Activated naive CD4-positive, alpha-beta T cell treated with anti-CD3 and anti-CD28 coated beads, Interleukin-2, amount 50 U/mL, for 72 hours (primary cell): Measurements from ENCODE around the gene SLITRK3. TPM values are rescaled to one million over a fixed set of nuclear protein-coding genes. Genes with fewer than 3 reads are reported as not detected.

Source experiments
- ATAC-seq, 2 donors: fragments of 150-1000 bp; cut with Tn5 transposase; 2 replicates each; pipeline ENCODE4 v1.10.0; 2021; ENCODE audit warnings: mild to moderate bottlenecking in 2 of 2, moderate library complexity in 2 of 2
- DNase-seq, 2 donors: peaks; one replicate each; pipeline ENCODE4 v3.0.0; 2021 to 2022; ENCODE audit warnings: low spot score in 2 of 2
- H3K27ac Mint-ChIP-seq, 2 donors: one replicate each; pipeline ENCODE4 v1.8.0; 2022; ENCODE audit warnings: mild to moderate bottlenecking in 2 of 2, mixed read lengths in 2 of 2
- H3K36me3 Mint-ChIP-seq, 2 donors: one replicate each; pipeline ENCODE4 v1.8.0; 2022; ENCODE audit warnings: mixed read lengths in 2 of 2
- H3K9me3 Mint-ChIP-seq, 2 donors: one replicate each; pipeline ENCODE4 v1.8.0; 2022; ENCODE audit warnings: mixed read lengths in 2 of 2
- total RNA-seq, 2 donors: library from RNA; stranded (reverse); gene quantifications; one replicate each; pipeline ENCODE4 v1.2.3, GENCODE V29; 2022

The SLITRK3 gene, protein sequence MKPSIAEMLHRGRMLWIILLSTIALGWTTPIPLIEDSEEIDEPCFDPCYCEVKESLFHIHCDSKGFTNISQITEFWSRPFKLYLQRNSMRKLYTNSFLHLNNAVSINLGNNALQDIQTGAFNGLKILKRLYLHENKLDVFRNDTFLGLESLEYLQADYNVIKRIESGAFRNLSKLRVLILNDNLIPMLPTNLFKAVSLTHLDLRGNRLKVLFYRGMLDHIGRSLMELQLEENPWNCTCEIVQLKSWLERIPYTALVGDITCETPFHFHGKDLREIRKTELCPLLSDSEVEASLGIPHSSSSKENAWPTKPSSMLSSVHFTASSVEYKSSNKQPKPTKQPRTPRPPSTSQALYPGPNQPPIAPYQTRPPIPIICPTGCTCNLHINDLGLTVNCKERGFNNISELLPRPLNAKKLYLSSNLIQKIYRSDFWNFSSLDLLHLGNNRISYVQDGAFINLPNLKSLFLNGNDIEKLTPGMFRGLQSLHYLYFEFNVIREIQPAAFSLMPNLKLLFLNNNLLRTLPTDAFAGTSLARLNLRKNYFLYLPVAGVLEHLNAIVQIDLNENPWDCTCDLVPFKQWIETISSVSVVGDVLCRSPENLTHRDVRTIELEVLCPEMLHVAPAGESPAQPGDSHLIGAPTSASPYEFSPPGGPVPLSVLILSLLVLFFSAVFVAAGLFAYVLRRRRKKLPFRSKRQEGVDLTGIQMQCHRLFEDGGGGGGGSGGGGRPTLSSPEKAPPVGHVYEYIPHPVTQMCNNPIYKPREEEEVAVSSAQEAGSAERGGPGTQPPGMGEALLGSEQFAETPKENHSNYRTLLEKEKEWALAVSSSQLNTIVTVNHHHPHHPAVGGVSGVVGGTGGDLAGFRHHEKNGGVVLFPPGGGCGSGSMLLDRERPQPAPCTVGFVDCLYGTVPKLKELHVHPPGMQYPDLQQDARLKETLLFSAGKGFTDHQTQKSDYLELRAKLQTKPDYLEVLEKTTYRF
- not detected for total RNA-seq

DNA sequence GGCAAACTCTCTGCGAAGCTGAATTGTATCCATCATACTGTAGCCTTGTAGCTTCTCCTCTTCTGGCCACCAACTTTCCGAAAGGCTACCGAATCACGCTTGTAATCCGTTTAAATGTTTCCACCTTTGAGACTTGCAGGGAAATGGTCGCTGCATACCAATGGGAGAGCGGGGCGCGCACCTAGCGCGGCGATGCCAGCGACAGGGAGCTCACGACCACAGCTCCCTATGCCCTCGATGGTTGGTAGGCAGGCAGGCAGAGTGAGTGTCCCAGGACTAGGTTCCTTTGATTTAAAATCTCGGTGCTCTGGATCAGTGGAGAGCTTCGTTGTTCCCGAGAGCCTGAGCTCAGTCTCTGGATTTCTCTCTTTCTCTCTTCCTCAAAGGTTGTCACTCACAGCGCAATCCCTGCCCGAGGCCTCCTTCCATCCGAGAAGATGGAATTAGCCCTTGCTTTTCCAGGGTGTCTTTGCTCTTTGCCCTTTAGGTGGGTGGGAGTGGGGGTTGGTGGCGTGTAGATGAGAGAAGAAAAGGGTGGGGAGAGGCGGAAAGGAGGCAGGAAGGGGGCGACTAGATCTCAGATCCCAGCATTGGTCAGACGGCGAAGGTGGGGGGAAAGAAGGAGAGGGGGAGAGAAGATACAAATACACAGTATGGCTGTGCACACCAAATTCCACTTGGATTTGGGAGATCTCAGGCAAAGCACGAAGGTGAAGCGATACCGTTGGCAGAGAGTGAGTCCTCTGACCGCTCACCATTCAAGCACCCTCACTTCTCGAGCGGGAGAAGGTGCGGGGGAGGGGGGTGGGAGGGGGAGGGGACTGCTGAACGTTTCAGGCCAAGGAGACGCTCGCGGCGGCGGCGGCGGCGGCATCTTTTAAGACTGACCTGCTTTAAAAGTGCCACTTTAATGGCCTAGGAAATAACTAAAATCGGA, at the start of gene SLITRK3:
Gene SLITRK3, minus strand, starts transcription at position 745 of the 937 bp plus-strand sequence. CDS start 5,554 bp downstream, outside the sequence.
- Mint-ChIP-seq H3K9me3 (peaks cover 4 to 5% of the 10 kb centered on the region in 2 donors), H3K27ac (peak within 1 kb of the TSS in 1 of 2 donors; percentile 37), H3K36me3 (peaks cover 11 to 19% of the 10 kb centered on the region in 2 donors)
- no peak for ATAC-seq
- no peak for DNase-seq

DNA sequence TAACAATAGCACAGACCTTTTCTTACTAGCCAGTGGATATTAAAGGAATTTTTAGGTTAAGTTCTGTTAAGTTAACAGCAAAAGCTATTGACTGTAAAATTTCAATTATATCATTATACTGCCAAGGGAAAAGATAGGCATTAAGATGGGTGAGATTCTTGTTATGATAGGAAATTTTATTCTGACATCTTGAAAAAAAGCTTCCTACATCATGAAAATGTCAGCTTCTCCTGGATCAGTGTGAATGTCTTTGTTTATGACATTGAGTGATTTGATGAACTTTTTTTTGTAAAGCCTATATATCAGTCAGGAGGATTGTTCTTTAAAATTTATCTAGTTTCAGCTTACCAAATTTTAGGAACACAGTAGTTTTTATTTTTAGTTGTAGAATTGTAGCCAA, 47.4 kb upstream of the SLITRK3 start:
- no peak for DNase-seq
- no peak for ATAC-seq
- peaks cover 12 to 18% of the 10 kb centered on the region in 2 donors for H3K9me3 Mint-ChIP-seq
- no peaks in the 10 kb centered on the region for H3K36me3 Mint-ChIP-seq
- no peak overlapping the region for H3K27ac Mint-ChIP-seq

- H3K9me3 Mint-ChIP-seq = no peaks in the 10 kb centered on the region
- ATAC-seq (no peak), DNase-seq (no peak)
- H3K36me3 Mint-ChIP-seq = no peaks in the 10 kb centered on the region
- H3K27ac Mint-ChIP-seq = no peak overlapping the region
These were observed 37.5 kb upstream of the SLITRK3 start for GRCh38 chr3:165233501-165234195.

DNA sequence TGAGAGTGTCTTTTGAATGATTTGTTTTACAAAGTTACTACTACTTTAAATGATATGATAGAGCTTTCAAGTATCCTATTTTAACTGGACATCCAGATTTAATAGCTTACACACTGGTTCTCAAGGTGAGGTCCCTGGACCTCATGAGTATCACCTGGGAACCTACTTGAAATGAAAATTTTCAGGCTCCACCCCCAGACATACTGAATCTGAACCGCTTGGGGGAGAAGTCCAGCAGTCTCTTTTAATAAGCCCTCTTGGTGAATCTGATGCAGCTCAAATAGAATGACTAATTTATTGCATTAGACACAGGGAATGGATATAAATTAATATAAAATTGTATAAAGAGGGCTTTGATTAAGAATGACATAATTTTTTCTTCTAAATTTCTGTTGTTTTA, 29.4 kb upstream of the SLITRK3 start:
- H3K9me3 Mint-ChIP-seq = peaks cover 5 to 8% of the 10 kb centered on the region in 2 donors
- no peaks in the 10 kb centered on the region for H3K36me3 Mint-ChIP-seq
- DNase-seq = no peak
- ATAC-seq = no peak
- H3K27ac Mint-ChIP-seq = no peak overlapping the region

DNA sequence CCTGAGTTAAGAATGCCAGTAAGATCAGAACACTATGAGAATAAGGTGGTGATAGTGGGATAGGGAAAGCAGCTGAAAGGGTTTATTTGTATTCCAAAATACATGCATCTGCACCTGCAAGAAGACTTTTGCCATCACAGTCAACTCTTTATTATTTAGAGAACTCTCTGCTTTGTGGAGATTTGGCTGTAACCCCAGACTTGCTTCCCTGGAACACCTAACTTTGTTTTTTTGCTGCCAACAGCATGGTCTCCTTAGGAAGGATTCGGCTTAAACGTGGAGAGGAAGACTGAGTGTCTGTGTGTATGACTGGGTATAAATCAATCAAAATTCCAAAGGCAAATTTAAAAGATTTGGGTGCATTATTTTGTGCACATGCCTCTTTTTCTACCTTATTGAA, 21.6 kb upstream of the SLITRK3 start:
- ATAC-seq (no peak), DNase-seq (no peak)
- Mint-ChIP-seq H3K9me3 (peaks cover 0 to 7% of the 10 kb centered on the region in 2 donors), H3K36me3 (no peaks in the 10 kb centered on the region), H3K27ac (no peak overlapping the region)

DNA sequence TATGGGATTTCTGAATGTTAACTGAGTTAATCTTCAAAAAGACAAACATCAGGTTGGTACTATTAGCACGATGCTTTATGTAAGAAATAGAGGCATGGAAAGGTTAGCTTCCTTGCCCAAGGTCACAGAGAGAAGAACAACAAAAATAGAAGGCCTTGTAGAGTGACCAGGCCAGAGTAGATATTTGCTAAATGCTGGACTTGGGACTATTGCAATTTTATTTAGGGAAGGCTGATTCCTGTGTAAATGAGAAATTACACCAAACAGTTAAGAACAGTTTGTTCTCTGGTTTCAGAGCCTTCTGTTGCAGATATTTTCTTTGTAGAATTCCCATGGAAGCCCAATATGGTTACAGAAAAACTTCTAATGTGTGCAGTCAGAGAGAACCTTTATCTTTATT, 16.4 kb upstream of the SLITRK3 start:
- Mint-ChIP-seq H3K27ac (no peak overlapping the region), H3K36me3 (no peaks in the 10 kb centered on the region), H3K9me3 (peaks cover 0 to 3% of the 10 kb centered on the region in 2 donors)
- ATAC-seq (no peak), DNase-seq (no peak)

GRCh38 chr3:165211721-165212120, 15.5 kb upstream of the SLITRK3 start:
- Mint-ChIP-seq H3K36me3 (no peaks in the 10 kb centered on the region), H3K9me3 (peaks cover 0 to 3% of the 10 kb centered on the region in 2 donors), H3K27ac (no peak overlapping the region)
- ATAC-seq (no peak), DNase-seq (no peak)

GRCh38 chr3:165210727-165211126, 14.5 kb upstream of the SLITRK3 start:
- ATAC-seq = no peak

GRCh38 chr3:165210132-165210531, 13.9 kb upstream of the SLITRK3 start:
- Mint-ChIP-seq H3K9me3 (no peaks in the 10 kb centered on the region), H3K27ac (no peak overlapping the region)
- DNase-seq = no peak

More at GRCh38 chr3:165210727-165211126, 14.5 kb upstream of the SLITRK3 start:
- H3K9me3 Mint-ChIP-seq = peaks cover 0 to 3% of the 10 kb centered on the region in 2 donors
- no peak overlapping the region for H3K27ac Mint-ChIP-seq
- DNase-seq = no peak
- H3K36me3 Mint-ChIP-seq = no peaks in the 10 kb centered on the region

GRCh38 chr3:165206454-165207266, 10.5 kb upstream of the SLITRK3 start:
- DNase-seq = peak in 1 of 2 donors; percentile 26
- no peaks in the 10 kb centered on the region for H3K36me3 Mint-ChIP-seq
- H3K9me3 Mint-ChIP-seq = no peaks in the 10 kb centered on the region
- no peak overlapping the region for H3K27ac Mint-ChIP-seq
- ATAC-seq = peak in 1 of 2 donors; percentile 73

More at GRCh38 chr3:165210132-165210531, 13.9 kb upstream of the SLITRK3 start:
- no peak for ATAC-seq
- H3K36me3 Mint-ChIP-seq = no peaks in the 10 kb centered on the region

GRCh38 chr3:165204445-165204844, 8.3 kb upstream of the SLITRK3 start:
- H3K36me3 Mint-ChIP-seq = no peaks in the 10 kb centered on the region
- DNase-seq = no peak
- H3K27ac Mint-ChIP-seq = no peak overlapping the region
- no peak for ATAC-seq
- no peaks in the 10 kb centered on the region for H3K9me3 Mint-ChIP-seq

DNA sequence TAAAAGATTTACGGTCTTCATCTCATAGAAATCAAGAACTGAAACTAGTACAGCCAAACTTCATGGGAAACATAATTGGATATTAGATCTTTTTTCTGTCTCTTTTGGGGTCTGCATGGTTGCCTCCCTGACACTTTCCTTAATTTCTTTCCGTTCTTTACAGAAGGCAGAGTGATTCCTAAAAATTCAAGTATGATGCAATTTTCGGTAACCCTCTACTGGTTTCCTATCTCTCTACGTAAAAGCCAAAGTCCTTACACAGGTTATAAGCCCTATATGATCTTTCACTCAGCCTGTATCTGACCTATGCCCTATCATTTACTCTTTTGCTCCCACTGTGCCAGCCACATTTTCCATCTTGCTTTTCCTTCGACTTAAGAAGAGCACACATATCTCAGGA, 6.8 kb upstream of the SLITRK3 start:
- Mint-ChIP-seq H3K27ac (no peak overlapping the region), H3K9me3 (no peaks in the 10 kb centered on the region), H3K36me3 (no peaks in the 10 kb centered on the region)
- ATAC-seq (no peak), DNase-seq (no peak)

DNA sequence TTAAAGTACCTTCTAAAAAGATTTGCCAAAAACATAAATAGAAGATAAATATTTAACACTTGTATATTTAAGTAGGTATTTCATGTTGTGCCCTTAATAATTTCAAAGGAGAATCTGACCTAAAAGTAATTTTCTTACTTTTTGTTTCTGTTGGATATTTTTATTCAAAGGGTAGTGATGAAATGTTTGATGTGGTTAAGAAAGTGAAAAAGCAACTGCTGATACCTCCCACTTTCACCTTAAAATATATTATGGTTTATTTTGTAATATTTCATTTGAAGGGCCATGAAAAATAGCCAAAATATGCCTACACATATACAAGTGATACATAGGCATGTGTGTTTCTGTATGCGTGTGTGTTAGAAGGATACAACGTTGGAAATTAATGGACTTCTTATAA, 5.8 kb upstream of the SLITRK3 start:
- DNase-seq (no peak), ATAC-seq (no peak)
- Mint-ChIP-seq H3K36me3 (peaks cover 0 to 3% of the 10 kb centered on the region in 2 donors), H3K9me3 (no peaks in the 10 kb centered on the region), H3K27ac (no peak overlapping the region)

DNA sequence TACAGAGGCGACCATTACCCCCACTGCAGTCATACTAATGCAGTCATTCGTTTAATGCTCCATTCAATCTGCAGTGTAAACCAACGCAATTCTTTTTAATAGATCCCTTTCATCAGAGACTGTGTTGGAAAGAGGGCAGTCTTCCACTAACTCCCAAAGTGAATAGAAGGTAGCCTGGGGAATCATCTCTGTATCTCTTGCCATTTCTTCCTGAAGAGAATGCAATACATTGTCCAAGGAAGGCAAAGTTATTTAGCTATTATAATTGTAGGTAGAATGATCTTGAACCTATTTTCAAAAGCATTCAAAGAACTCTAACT, 1.3 kb upstream of the SLITRK3 start:
- Mint-ChIP-seq H3K9me3 (peaks cover 4 to 5% of the 10 kb centered on the region in 2 donors), H3K27ac (no peak overlapping the region), H3K36me3 (peaks cover 11 to 19% of the 10 kb centered on the region in 2 donors)
- no peak for DNase-seq
- no peak for ATAC-seq
